Liver (tissue), 3 donors: ENCODE data around the gene GNPNAT1.

Experiments used
- EGR1 ChIP-seq, 2 donors: IDR thresholded peaks; 2 replicates each; pipeline ENCODE4 v1.6.1; 2016 to 2018; ENCODE audit warnings: antibody characterized with exemption in 2 of 2, low read depth in 2 of 2
- FOXA1 ChIP-seq: IDR thresholded peaks from 2 replicates; pipeline ENCODE4 v1.6.1; 2016; ENCODE audit warnings: antibody characterized with exemption
- HNF4G ChIP-seq: IDR thresholded peaks from 2 replicates; pipeline ENCODE4 v1.6.1; 2016; ENCODE audit warnings: antibody characterized with exemption
- RAD21 ChIP-seq, 2 donors: IDR thresholded peaks; 2 replicates each; pipeline ENCODE4 v1.6.1; 2016; ENCODE audit warnings: antibody characterized with exemption in 2 of 2, mild to moderate bottlenecking in 2 of 2
- SP1 ChIP-seq: IDR thresholded peaks from 2 replicates; pipeline ENCODE4 v1.6.1; 2018; ENCODE audit warnings: antibody characterized with exemption, mild to moderate bottlenecking
- TF ChIP-seq, protein P1 (sequence below): fragments of 150-350 bp; IDR thresholded peaks from 2 replicates; pipeline ENCODE4 v1.5.1; 2017; ENCODE audit warnings: improper control_type of control experiment, low read depth, low read length; ENCODE audit not compliant: missing input control
- donor health status: healthy.
- donor health status: healthy.

GRCh38 chr14:52741865-52742264 lies 49.5 kb downstream of the GNPNAT1 start:
- TF ChIP-seq, protein P1, sequence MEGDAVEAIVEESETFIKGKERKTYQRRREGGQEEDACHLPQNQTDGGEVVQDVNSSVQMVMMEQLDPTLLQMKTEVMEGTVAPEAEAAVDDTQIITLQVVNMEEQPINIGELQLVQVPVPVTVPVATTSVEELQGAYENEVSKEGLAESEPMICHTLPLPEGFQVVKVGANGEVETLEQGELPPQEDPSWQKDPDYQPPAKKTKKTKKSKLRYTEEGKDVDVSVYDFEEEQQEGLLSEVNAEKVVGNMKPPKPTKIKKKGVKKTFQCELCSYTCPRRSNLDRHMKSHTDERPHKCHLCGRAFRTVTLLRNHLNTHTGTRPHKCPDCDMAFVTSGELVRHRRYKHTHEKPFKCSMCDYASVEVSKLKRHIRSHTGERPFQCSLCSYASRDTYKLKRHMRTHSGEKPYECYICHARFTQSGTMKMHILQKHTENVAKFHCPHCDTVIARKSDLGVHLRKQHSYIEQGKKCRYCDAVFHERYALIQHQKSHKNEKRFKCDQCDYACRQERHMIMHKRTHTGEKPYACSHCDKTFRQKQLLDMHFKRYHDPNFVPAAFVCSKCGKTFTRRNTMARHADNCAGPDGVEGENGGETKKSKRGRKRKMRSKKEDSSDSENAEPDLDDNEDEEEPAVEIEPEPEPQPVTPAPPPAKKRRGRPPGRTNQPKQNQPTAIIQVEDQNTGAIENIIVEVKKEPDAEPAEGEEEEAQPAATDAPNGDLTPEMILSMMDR = no peak
- TF ChIP-seq FOXA1 = no peak
- TF ChIP-seq EGR1 (IDR thresholded peaks at IDR 0.05; ENCODE audit: low read depth in 2 of 2) = no peak
- TF ChIP-seq RAD21 (IDR thresholded peaks at IDR 0.05) = no peak
- TF ChIP-seq SP1 = no peak
- no peak for TF ChIP-seq HNF4G
